GM12801 (cell line): ENCODE data around the gene C1QC.

Source experiments
- TF ChIP-seq, protein P1 (sequence below): IDR thresholded peaks from one replicate; pipeline ENCODE4 v1.5.1; 2011; ENCODE audit warnings: control low read depth; ENCODE audit not compliant: insufficient read length; ENCODE audit errors: extremely low read depth

C1QC gene

DNA sequence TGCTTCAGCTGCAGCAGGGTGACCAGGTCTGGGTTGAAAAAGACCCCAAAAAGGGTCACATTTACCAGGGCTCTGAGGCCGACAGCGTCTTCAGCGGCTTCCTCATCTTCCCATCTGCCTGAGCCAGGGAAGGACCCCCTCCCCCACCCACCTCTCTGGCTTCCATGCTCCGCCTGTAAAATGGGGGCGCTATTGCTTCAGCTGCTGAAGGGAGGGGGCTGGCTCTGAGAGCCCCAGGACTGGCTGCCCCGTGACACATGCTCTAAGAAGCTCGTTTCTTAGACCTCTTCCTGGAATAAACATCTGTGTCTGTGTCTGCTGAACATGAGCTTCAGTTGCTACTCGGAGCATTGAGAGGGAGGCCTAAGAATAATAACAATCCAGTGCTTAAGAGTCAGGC is 4.1 kb upstream of the C1QC start:
- TF ChIP-seq, protein P1, sequence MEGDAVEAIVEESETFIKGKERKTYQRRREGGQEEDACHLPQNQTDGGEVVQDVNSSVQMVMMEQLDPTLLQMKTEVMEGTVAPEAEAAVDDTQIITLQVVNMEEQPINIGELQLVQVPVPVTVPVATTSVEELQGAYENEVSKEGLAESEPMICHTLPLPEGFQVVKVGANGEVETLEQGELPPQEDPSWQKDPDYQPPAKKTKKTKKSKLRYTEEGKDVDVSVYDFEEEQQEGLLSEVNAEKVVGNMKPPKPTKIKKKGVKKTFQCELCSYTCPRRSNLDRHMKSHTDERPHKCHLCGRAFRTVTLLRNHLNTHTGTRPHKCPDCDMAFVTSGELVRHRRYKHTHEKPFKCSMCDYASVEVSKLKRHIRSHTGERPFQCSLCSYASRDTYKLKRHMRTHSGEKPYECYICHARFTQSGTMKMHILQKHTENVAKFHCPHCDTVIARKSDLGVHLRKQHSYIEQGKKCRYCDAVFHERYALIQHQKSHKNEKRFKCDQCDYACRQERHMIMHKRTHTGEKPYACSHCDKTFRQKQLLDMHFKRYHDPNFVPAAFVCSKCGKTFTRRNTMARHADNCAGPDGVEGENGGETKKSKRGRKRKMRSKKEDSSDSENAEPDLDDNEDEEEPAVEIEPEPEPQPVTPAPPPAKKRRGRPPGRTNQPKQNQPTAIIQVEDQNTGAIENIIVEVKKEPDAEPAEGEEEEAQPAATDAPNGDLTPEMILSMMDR: no peak

DNA sequence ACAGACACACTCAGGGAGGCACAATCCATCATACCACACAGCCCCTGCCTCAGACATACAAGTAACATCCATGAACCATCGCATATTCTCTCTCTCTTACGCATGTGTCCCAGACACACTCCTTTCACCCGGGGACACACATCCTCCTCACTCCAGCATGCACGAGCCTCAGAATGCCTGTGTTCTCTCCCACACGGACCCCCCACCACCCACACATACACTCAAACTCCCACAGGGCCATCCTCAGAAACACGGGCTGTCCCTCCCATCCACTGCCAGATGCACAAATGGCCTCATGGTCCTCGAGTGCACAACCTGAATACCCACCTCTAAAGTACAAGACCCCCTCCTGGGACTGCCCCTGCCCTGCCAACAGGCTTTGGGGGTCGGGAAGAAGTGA is 2.2 kb upstream of the C1QC start:
- TF ChIP-seq, protein P1: no peak

DNA sequence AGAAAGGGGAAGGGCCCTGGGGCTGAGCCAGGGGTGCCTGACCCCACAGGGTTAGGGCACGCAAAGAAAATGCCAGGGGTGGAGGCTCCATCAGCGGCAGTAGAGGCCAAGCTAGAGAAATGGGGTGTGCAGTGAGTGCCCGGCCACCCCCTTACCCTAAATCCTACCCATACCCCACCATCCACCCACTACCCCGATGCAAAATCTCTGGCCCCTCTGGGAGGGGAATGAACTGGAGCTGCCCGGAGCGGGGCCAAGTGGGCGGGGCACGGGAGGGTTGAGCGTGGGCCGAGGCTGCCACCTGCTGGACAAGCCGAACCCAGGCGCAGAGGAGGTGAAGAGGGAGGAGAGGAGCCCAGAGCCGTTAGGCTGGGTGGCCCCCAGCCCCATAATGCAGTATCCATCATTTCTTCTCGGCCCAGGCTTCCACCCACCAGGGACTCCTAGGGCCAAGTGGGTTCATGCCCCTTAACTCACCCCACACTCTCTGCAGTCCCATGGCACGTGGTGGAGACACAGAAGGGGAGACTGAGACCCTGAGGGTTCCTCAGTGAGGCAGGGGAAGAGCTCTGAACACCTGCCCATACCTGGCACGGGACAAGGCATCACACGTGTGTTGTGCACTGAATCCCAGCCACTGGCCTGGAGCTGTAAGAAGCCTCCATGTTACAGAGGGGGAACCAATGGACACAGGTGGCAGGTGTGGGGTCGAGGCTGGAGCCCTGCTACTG is 1.4 kb upstream of the C1QC start:
- TF ChIP-seq, protein P1: no peak

DNA sequence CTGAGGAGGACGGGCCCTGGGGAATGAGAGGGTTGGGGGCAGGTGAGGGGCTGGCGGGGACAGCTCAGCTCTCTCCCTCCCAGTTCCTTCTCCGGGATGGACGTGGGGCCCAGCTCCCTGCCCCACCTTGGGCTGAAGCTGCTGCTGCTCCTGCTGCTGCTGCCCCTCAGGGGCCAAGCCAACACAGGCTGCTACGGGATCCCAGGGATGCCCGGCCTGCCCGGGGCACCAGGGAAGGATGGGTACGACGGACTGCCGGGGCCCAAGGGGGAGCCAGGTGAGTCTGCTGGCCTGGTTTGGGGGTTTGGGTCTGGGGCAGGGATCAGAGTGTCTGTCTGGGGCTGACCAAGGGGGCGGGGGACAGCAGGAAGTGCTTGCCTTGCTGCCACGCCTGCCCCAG is 495 bp downstream of the C1QC start:
- TF ChIP-seq, protein P1: no peak

DNA sequence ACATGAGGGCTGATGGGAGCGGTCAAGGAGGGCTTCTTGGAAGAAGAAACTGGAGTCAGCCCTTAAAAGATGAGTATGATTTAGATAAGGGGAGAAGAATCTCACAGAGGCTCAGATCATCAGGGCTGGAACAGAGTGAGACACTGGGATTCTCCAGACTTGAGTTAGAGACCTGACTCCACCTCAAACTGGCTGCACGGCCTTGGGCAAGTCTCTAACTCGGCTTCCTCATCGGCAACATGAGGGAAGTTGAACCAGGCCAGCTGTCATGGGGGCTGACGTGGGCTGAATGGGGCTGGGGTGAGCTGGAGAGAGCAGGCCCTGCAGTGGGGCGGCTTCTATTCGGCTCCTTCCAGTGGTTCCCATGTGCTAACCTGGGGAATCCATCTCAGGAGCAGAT is 2.5 kb downstream of the C1QC start:
- TF ChIP-seq, protein P1: no peak

DNA sequence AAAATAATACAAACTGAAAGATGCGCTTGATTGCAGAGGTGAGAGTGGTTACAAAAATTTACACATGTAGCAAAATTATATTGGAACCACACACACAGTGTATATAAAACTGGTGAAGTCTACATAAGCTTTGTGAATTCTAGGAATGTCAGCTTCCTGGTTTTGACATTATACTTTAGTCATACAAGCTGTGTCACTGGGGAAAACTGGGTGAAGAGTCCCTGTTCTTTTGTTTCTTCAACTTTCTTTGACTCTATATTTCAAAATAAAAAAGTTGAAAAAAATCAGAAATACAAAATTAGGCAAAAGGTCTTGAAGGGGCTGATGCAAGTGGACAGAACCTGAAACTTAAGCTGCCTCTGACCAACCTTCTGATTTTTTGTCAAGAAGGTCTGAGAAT is 3.0 kb downstream of the C1QC start:
- TF ChIP-seq, protein P1: no peak

DNA sequence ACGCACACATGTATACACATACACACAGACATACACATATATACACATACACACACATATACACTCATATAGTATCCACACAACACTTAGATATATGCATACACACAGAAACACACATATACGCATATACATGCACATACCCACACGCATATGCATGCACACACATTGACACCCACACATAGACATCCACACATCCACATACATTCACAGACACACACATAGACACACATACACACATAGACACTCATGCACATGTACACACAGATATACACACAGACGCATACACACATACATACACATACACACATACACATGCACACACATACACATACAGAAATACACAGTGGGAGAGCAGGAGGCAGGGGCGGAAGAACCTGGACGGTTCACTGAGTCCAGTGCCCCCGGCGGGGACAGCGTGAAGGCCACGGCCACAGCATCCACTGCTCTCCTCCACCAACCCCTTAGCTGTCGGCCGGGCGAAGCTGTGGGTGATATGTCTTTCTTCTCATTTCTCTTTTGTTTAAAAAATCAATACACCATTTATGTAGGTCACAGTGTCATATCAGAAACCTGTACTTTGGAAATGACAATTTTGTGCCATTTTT is 6.8 kb downstream of the C1QC start:
- TF ChIP-seq, protein P1: no peak
